ENCODE data around the gene MCF2L.

Gene MCF2L

GRCh38 chr13:112997188-112998130 is 28.4 kb downstream of the MCF2L start:
- H3K36me3 ChIP-seq (ENCODE audit: control insufficient read depth, insufficient read depth, low read length): no peaks in the 10 kb centered on the region
- H3K9me3 ChIP-seq (ENCODE audit: control insufficient read depth, low read length): no peaks in the 10 kb centered on the region
- no peak overlapping the region for H3K9ac ChIP-seq
- TF ChIP-seq, protein P1, sequence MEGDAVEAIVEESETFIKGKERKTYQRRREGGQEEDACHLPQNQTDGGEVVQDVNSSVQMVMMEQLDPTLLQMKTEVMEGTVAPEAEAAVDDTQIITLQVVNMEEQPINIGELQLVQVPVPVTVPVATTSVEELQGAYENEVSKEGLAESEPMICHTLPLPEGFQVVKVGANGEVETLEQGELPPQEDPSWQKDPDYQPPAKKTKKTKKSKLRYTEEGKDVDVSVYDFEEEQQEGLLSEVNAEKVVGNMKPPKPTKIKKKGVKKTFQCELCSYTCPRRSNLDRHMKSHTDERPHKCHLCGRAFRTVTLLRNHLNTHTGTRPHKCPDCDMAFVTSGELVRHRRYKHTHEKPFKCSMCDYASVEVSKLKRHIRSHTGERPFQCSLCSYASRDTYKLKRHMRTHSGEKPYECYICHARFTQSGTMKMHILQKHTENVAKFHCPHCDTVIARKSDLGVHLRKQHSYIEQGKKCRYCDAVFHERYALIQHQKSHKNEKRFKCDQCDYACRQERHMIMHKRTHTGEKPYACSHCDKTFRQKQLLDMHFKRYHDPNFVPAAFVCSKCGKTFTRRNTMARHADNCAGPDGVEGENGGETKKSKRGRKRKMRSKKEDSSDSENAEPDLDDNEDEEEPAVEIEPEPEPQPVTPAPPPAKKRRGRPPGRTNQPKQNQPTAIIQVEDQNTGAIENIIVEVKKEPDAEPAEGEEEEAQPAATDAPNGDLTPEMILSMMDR (IDR thresholded peaks at IDR 0.05): no peak
- H3K4me3 ChIP-seq (ENCODE audit: low read depth, low read length): no peak overlapping the region
- no peaks in the 10 kb centered on the region for H3K79me2 ChIP-seq
- no peaks in the 10 kb centered on the region for H3K4me1 ChIP-seq
- H3K27me3 ChIP-seq (ENCODE audit: control insufficient read depth, insufficient read depth, low read length): no peaks in the 10 kb centered on the region
- no peak overlapping the region for H2AFZ ChIP-seq
- no peak overlapping the region for H3K4me2 ChIP-seq (ENCODE audit: low read length)
- H3K27ac ChIP-seq: no peak overlapping the region

GRCh38 chr13:112998521-112999280 is 29.7 kb downstream of the MCF2L start:
- Histone ChIP-seq H3K4me3 (ENCODE audit: low read depth, low read length) (no peak overlapping the region), H3K27me3 (ENCODE audit: control insufficient read depth, insufficient read depth, low read length) (no peaks in the 10 kb centered on the region), H2AFZ (no peak overlapping the region), H3K9ac (no peak overlapping the region), H3K79me2 (no peaks in the 10 kb centered on the region), H3K36me3 (ENCODE audit: control insufficient read depth, insufficient read depth, low read length) (no peaks in the 10 kb centered on the region), H3K4me2 (ENCODE audit: low read length) (no peak overlapping the region), H3K4me1 (no peaks in the 10 kb centered on the region), H3K9me3 (ENCODE audit: control insufficient read depth, low read length) (no peaks in the 10 kb centered on the region), H3K27ac (no peak overlapping the region)
- TF ChIP-seq, protein P1 (IDR thresholded peaks at IDR 0.05): no peak

DNA sequence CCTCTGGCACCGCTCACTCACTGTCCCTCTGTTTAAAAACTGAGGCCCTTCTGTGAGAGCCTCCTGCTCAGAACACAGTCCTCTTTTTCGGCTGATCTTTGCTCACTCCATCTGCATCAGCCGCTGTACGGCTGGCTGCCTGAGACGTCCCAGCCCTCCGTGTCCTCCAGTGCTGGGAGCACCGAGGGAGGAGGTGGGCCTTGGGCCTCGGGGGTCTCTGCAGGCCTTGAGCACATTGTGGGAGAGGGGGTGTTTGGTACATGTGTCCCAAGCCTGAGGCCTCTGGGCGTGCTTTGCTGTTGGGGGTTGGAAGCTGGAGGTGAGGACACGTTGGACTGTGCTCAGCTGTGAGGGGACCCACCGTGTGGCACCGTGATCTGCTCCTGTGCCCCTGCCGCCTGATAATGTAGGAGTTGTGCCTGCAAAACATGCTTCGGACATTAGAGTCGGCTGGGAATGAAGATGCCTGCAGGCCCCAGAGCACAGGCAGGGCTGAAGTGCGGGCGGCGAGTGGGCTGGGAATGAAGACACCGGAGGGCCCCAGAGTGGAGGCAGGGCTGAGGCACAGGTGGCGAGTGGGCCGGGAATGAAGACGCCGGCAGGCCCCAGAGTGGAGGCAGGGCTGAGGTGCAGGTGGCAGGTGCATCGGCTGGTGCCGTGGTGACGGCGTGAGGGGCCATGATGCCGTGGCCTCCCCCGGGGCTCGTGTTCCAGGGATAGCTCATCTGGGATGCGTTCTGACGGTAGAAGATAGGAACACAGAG is 30.6 kb downstream of the MCF2L start:
- no peak overlapping the region for H3K4me3 ChIP-seq (ENCODE audit: low read depth, low read length)
- no peaks in the 10 kb centered on the region for H3K9me3 ChIP-seq (ENCODE audit: control insufficient read depth, low read length)
- TF ChIP-seq, protein P1 (IDR thresholded peaks at IDR 0.05): no peak
- no peaks in the 10 kb centered on the region for H3K27me3 ChIP-seq (ENCODE audit: control insufficient read depth, insufficient read depth, low read length)
- H3K4me2 ChIP-seq (ENCODE audit: low read length): no peak overlapping the region
- H2AFZ ChIP-seq: no peak overlapping the region
- no peaks in the 10 kb centered on the region for H3K36me3 ChIP-seq (ENCODE audit: control insufficient read depth, insufficient read depth, low read length)
- H3K4me1 ChIP-seq: no peaks in the 10 kb centered on the region
- no peak overlapping the region for H3K9ac ChIP-seq
- H3K79me2 ChIP-seq: peaks cover 4% of the 10 kb centered on the region
- H3K27ac ChIP-seq: no peak overlapping the region

DNA sequence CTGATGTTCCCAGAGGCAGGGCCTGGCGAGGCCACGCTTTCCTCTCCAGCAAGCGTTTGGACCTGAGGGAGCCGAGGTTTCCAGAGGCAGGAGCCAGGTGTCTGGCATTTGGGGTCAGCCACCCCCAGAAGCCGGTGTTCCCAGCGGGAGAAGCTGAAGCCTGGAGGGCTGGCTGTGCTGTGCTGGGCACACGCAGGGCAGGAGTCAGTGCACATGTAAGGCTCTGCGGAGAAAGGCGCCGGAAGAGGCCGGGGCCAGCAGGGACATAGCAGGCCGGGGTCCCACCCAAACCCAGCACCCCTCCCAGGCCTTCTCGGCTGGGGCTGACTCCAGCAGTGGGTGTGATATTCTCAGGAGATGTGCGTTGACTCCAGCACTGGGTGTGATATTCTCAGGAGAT is 31.6 kb downstream of the MCF2L start:
- H3K36me3 ChIP-seq (ENCODE audit: control insufficient read depth, insufficient read depth, low read length): no peaks in the 10 kb centered on the region
- no peak overlapping the region for H2AFZ ChIP-seq
- no peak overlapping the region for H3K9ac ChIP-seq
- H3K4me3 ChIP-seq (ENCODE audit: low read depth, low read length): no peak overlapping the region
- H3K27me3 ChIP-seq (ENCODE audit: control insufficient read depth, insufficient read depth, low read length): no peaks in the 10 kb centered on the region
- TF ChIP-seq, protein P1 (IDR thresholded peaks at IDR 0.05): no peak
- H3K9me3 ChIP-seq (ENCODE audit: control insufficient read depth, low read length): no peaks in the 10 kb centered on the region
- no peaks in the 10 kb centered on the region for H3K4me1 ChIP-seq
- no peak overlapping the region for H3K27ac ChIP-seq
- H3K79me2 ChIP-seq: peaks cover 4% of the 10 kb centered on the region
- H3K4me2 ChIP-seq (ENCODE audit: low read length): peak overlapping the region; percentile 4

Measured in parathyroid adenoma (tissue), 2 donors.